Natural killer cell treated with Interleukin-12 subunit alpha and Interleukin-12 subunit beta and Interleukin-15 and Interleukin-18, amount 100 ng/mL, for 72 hours (primary cell): ENCODE data around the gene PDE6G. TPM values are rescaled to one million over a fixed set of nuclear protein-coding genes. Genes with fewer than 3 reads are reported as not detected.

Source experiments
- ATAC-seq, 2 donors: fragments of 150-1000 bp; cut with Tn5 transposase in 1 of 2; sonication (Bioruptor Pico), chemical (Tn5 transposase) in 1 of 2; 2 replicates each; pipeline ENCODE4 v1.10.0; 2021
- DNase-seq: peaks from one replicate; pipeline ENCODE4 v3.0.0; 2022; ENCODE audit warnings: low spot score
- H3K27ac Mint-ChIP-seq, 2 donors: 1 replicate in 1 of 2; 2 replicates in 1 of 2; pipeline ENCODE4 v1.8.0; 2022; ENCODE audit warnings: mixed read lengths in 2 of 2, mild to moderate bottlenecking in 1 of 2, moderate library complexity in 1 of 2
- H3K27me3 Mint-ChIP-seq, 2 donors: 1 replicate in 1 of 2; 2 replicates in 1 of 2; pipeline ENCODE4 v1.8.0; 2022; ENCODE audit warnings: mixed read lengths in 2 of 2
- H3K36me3 Mint-ChIP-seq: one replicate; pipeline ENCODE4 v1.8.0; 2022; ENCODE audit warnings: mixed read lengths
- H3K4me1 Mint-ChIP-seq, 2 donors: 1 replicate in 1 of 2; 2 replicates in 1 of 2; pipeline ENCODE4 v1.8.0; 2022; ENCODE audit warnings: low read depth in 2 of 2, mixed read lengths in 2 of 2, mild to moderate bottlenecking in 1 of 2
- H3K4me3 Mint-ChIP-seq: one replicate; pipeline ENCODE4 v1.8.0; 2022; ENCODE audit warnings: mixed read lengths
- H3K9me3 Mint-ChIP-seq: 2 replicates; pipeline ENCODE4 v1.8.0; 2022; ENCODE audit warnings: mixed read lengths
- total RNA-seq, 2 donors: library from RNA; stranded (reverse); gene quantifications; one replicate each; pipeline ENCODE4 v1.2.3, GENCODE V29; 2022

The PDE6G gene
- total RNA-seq, 2 donors from 2014 or later, result 4.8 to 8.9 TPM

DNA sequence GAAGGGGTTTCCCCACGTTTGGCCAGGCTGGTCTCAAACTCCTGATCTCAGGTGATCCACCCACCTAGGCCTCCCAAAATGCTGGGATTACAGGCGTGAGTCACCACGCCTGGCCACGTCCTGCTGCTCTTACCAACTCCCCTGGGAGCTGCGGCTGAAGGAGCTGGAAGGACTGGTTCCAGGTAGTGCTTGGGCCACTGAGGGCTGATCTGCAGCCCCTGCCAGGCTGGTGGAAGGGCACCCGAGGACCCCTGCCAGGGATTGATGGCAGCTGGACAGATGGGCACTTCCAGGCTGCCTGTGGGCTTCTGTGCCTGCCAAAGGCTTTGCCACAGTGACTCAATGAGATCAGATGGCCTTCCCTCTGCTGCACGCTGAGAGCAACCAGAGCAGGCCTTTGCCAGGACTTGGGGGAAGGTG is 7.7 kb upstream of the PDE6G start:
- Mint-ChIP-seq H3K4me3 (no peak overlapping the region), H3K27me3 (no peaks in the 10 kb centered on the region), H3K9me3 (no peaks in the 10 kb centered on the region), H3K36me3 (no peaks in the 10 kb centered on the region), H3K27ac (no peak overlapping the region), H3K4me1 (peaks cover 23 to 24% of the 10 kb centered on the region in 2 donors)
- DNase-seq, result no peak
- ATAC-seq, result no peak

DNA sequence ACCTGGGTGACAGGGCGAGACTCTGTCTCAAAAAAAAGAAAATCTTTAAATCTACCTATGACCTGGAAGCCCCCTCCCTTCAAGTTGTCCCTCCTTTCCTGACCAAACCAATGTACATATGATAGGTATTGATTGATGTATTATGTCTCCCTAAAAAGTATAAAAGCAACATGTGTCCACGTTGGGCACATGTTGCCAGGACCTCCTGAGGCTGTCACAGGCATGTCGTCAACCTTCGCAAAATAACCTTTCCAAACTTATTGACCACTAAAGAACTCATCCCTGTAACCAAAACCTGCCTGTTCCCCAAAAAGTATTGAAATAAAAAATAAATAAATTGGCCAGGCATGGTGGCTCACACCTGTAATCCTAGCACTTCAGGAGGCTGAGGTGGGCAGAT is 5.7 kb upstream of the PDE6G start:
- ATAC-seq (no peak), DNase-seq (no peak)
- Mint-ChIP-seq H3K27ac (no peak overlapping the region), H3K4me1 (peaks cover 12% of the 10 kb centered on the region in 2 donors), H3K27me3 (no peaks in the 10 kb centered on the region), H3K36me3 (no peaks in the 10 kb centered on the region), H3K9me3 (no peaks in the 10 kb centered on the region), H3K4me3 (no peak overlapping the region)

GRCh38 chr17:81660441-81660840 is 4.1 kb upstream of the PDE6G start:
- no peak overlapping the region for H3K4me3 Mint-ChIP-seq
- DNase-seq (no peak), ATAC-seq (no peak)
- H3K36me3 Mint-ChIP-seq, result no peaks in the 10 kb centered on the region
- no peaks in the 10 kb centered on the region for H3K9me3 Mint-ChIP-seq
- H3K27ac Mint-ChIP-seq, result no peak overlapping the region
- H3K27me3 Mint-ChIP-seq, result no peaks in the 10 kb centered on the region
- peaks cover 4% of the 10 kb centered on the region in 2 donors for H3K4me1 Mint-ChIP-seq

GRCh38 chr17:81659038-81659437 is 2.7 kb upstream of the PDE6G start:
- Mint-ChIP-seq H3K4me1 (no peaks in the 10 kb centered on the region), H3K27me3 (no peaks in the 10 kb centered on the region), H3K36me3 (no peaks in the 10 kb centered on the region), H3K27ac (no peak overlapping the region), H3K9me3 (no peaks in the 10 kb centered on the region), H3K4me3 (no peak overlapping the region)
- no peak for ATAC-seq
- peak; percentile 8 for DNase-seq

GRCh38 chr17:81656835-81657234 is 493 bp upstream of the PDE6G start:
- Mint-ChIP-seq H3K27ac (no peak overlapping the region), H3K36me3 (no peaks in the 10 kb centered on the region), H3K27me3 (no peaks in the 10 kb centered on the region), H3K4me1 (peaks cover 0 to 9% of the 10 kb centered on the region in 2 donors), H3K9me3 (no peaks in the 10 kb centered on the region), H3K4me3 (no peak overlapping the region)
- no peak for ATAC-seq
- peak; percentile 44 for DNase-seq

DNA sequence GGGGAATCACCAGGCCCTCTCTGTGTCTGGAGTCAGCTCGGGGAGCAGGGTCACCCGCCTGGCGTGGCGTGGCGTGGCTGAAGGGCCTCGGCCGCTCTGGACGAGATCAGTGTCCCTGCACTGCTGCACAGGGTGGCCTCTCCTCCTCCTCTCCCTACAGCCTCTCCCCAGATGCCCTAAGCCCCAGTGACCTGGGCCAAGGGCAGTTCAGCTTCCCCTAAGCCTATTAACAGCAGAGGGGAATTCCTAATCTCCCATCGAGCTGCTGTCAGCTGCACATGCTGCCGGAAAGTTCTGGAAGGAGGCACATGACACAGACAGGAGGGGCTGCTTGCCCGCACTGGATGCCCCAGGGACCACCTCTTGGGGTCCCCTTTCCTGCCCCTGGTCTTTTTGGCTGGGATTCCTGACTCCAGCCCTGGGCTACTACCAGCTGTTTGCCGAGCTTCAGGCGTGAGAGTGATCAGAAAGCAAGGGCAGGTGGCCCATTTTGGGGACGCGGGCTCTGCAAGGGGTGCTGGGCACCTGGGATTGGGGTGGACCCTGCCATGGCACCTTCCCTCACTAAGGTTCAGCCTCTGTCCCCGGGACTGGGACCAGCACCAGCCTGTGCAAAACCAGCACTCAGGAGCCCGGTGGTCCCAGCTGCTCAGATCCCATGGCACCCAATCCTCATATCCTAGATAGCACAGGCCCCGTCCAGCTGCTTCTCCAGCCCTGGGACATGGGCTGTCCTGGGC is 794 bp downstream of the PDE6G start:
- ATAC-seq (no peak), DNase-seq (no peak)
- no peak overlapping the region for H3K27ac Mint-ChIP-seq
- H3K9me3 Mint-ChIP-seq, result no peaks in the 10 kb centered on the region
- no peak overlapping the region for H3K4me3 Mint-ChIP-seq
- no peaks in the 10 kb centered on the region for H3K36me3 Mint-ChIP-seq
- H3K4me1 Mint-ChIP-seq, result peaks cover 0 to 9% of the 10 kb centered on the region in 2 donors
- H3K27me3 Mint-ChIP-seq, result no peaks in the 10 kb centered on the region

GRCh38 chr17:81652906-81653771 is 3.2 kb downstream of the PDE6G start:
- Mint-ChIP-seq H3K36me3 (no peaks in the 10 kb centered on the region), H3K27me3 (peaks cover 0 to 6% of the 10 kb centered on the region in 2 donors), H3K4me3 (peak overlapping the region; percentile 86), H3K4me1 (peaks cover 0 to 9% of the 10 kb centered on the region in 2 donors), H3K9me3 (no peaks in the 10 kb centered on the region), H3K27ac (peak overlapping the region; percentile 46 to 86)
- peak; percentile 64 to 66 for ATAC-seq
- no peak for DNase-seq

DNA sequence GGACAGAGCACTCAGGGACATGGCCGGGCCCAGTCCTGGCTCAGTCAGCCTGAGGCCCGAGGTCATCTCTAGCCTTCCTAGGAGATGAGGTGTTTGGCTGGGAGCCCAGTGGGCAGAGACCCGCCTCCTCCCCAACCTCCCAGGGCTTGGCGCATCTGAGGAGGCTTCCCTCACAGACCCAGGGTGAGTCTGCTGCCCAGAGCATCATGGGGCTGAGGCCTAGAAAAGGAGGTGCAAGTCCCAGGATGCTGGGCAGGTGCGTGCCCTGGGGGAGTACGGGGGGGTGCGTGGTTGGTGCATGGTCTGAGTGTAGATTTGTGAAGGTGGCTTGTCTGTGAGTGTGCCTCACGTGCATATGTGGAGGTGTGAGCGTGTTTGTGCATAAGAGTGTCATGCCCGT is 4.7 kb downstream of the PDE6G start:
- H3K9me3 Mint-ChIP-seq, result no peaks in the 10 kb centered on the region
- ATAC-seq (no peak), DNase-seq (no peak)
- H3K36me3 Mint-ChIP-seq, result no peaks in the 10 kb centered on the region
- H3K27me3 Mint-ChIP-seq, result peaks cover 0 to 10% of the 10 kb centered on the region in 2 donors
- peak overlapping the region; percentile 36 for H3K4me3 Mint-ChIP-seq
- H3K27ac Mint-ChIP-seq, result no peak overlapping the region
- peaks cover 0 to 9% of the 10 kb centered on the region in 2 donors for H3K4me1 Mint-ChIP-seq

DNA sequence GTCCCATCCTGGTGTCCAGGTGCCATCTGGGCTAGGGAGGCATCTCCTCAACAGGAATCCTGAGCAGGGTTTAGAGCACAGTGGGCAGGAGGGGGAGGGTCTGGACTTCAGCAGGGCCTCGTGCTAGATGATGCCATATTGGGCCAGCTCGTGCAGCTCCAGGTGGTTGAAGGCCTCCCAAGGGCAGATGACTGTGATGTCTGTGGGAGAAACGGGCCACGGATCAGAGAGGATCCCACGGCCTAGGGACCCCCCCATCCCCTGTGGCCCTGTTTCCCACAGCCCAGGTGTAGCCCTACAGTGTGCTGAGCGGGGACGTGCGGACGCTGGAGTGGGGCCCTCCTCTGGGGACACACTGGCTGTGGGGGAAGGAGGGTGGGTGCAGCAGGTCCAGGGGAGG is 5.4 kb downstream of the PDE6G start:
- Mint-ChIP-seq H3K27me3 (peaks cover 0 to 10% of the 10 kb centered on the region in 2 donors), H3K36me3 (no peaks in the 10 kb centered on the region), H3K4me3 (no peak overlapping the region), H3K9me3 (no peaks in the 10 kb centered on the region), H3K4me1 (peaks cover 0 to 9% of the 10 kb centered on the region in 2 donors), H3K27ac (no peak overlapping the region)
- DNase-seq, result no peak
- ATAC-seq, result no peak

- H3K9me3 Mint-ChIP-seq, result no peaks in the 10 kb centered on the region
- H3K27ac Mint-ChIP-seq, result no peak overlapping the region
- no peaks in the 10 kb centered on the region for H3K36me3 Mint-ChIP-seq
- DNase-seq, result no peak
- H3K4me3 Mint-ChIP-seq, result no peak overlapping the region
- peaks cover 0 to 10% of the 10 kb centered on the region in 2 donors for H3K27me3 Mint-ChIP-seq
- H3K4me1 Mint-ChIP-seq, result peaks cover 0 to 7% of the 10 kb centered on the region in 2 donors
- ATAC-seq, result no peak
These were observed 7.6 kb downstream of the PDE6G start for GRCh38 chr17:81648707-81649085.

DNA sequence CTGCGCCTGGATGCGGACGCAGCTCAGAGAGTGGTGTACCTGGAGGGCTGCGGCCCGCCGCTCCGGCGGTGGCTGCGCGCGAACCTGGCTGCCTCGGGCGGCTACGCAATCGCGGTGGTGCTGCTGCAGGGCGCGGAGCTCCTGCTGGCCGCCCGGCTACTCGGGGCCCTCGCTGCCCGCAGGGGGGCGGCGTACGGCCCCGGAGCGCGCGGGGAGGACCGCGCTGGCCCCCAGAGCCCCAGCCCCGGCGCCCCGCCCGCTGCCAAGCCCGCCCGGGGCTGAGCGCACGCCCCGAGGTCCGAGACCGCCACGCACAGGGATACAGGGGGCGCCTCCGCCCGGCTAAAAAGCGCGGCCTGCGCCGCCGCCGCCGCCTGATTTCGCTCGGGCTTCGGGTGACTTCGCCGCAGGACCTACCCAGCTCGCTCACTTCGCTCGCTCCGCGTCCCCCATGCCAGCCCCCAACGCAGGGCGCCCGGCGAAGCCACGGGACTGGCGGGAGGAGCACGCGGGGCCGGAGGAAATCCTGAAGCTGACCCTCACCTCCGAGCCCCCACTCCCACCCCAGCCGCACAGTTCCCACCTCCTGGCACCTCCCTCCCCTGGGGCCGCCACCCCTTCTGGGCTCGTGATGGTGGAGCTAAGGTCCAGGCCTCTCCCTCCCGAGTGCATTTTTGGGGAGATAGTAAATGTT is 8.2 kb downstream of the PDE6G start:
- Mint-ChIP-seq H3K27me3 (peaks cover 0 to 10% of the 10 kb centered on the region in 2 donors), H3K4me3 (no peak overlapping the region), H3K27ac (no peak overlapping the region), H3K9me3 (no peaks in the 10 kb centered on the region), H3K36me3 (no peaks in the 10 kb centered on the region), H3K4me1 (peaks cover 0 to 2% of the 10 kb centered on the region in 2 donors)
- ATAC-seq (no peak), DNase-seq (no peak)

DNA sequence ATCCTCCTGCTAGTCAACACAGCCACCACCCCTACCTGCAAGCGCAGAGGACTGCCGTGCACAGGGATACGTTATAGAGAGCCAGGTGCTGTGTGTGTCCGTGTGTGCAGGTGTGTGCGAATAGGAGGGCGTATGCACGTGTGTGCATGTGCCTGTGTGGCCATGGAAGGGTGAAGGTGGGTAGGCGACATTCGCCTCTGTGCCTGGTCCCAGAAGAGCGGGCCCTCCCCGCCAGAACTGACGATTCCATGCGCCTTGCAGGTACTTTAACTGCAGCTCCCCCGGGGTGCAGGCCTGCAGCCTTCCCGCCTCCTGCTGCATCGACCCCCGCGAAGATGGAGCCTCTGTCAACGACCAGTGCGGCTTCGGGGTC is 8.7 kb downstream of the PDE6G start:
- Mint-ChIP-seq H3K27ac (no peak overlapping the region), H3K27me3 (peaks cover 0 to 10% of the 10 kb centered on the region in 2 donors), H3K4me1 (no peaks in the 10 kb centered on the region), H3K9me3 (no peaks in the 10 kb centered on the region), H3K36me3 (no peaks in the 10 kb centered on the region), H3K4me3 (no peak overlapping the region)
- ATAC-seq (no peak), DNase-seq (no peak)

- Mint-ChIP-seq H3K9me3 (no peaks in the 10 kb centered on the region), H3K36me3 (no peaks in the 10 kb centered on the region), H3K4me3 (no peak overlapping the region), H3K4me1 (no peaks in the 10 kb centered on the region), H3K27me3 (peaks cover 0 to 10% of the 10 kb centered on the region in 2 donors), H3K27ac (no peak overlapping the region)
- no peak for ATAC-seq
- no peak for DNase-seq
These were observed 9.3 kb downstream of the PDE6G start for GRCh38 chr17:81646869-81647600.
